Measurements from ENCODE around the gene ASCC1. TPM values are rescaled to one million over a fixed set of nuclear protein-coding genes. Genes with fewer than 3 reads are reported as not detected.

ASCC1 gene
- total and polyA plus RNA-seq, 2 of the 13 experiments (the other 11 are each of a cell fraction or from before 2014, with no cell fraction given), result 21.6 to 30.1 TPM

DNA sequence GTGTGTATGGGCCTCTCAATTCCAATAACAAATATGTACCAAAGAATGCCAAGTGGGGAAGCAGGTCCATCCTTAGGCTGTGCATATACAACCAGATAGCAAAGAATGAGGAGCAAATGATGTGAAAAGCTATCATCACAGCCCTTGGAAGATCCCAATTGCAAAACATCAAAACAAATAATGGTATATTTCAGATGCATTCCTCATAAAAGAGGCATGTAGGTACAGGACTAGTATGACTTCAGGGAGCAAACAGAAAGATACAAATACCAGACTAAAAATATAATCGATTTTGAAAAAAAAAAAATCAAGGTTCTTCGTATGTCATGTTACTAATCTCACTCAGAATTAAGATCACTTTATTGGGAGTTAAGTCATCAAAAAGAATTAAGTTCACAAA lies 109.2 kb downstream of the ASCC1 start:
- DNase-seq (ENCODE audit: low spot score), result no peak
- Histone ChIP-seq H3K27ac (ENCODE audit: extremely low read length, insufficient read depth, low read length) (no peak overlapping the region), H4K20me1 (ENCODE audit: insufficient read depth, low read length) (no peaks in the 10 kb centered on the region), H3K4me3 (replicated peaks in 1 of 3; ENCODE audit: insufficient read depth in 1 of 3, low read depth in 2 of 3, low read length in 3 of 3) (no peak overlapping the region), H3K27me3 (ENCODE audit: control insufficient read depth in 1 of 2, insufficient read depth in 2 of 2, low read length in 2 of 2) (no peaks in the 10 kb centered on the region), H3K79me2 (ENCODE audit: insufficient read depth, low read length) (no peaks in the 10 kb centered on the region), H3K36me3 (replicated peaks in 1 of 2; ENCODE audit: control insufficient read depth in 1 of 2, insufficient read depth in 2 of 2, low read length in 2 of 2) (peaks cover 3 to 10% of the 10 kb centered on the region in 2 experiments; a peak in 3 of 5 replicates), H2AFZ (ENCODE audit: low read length) (no peak overlapping the region), H3K4me1 (ENCODE audit: insufficient read depth, low read length) (peaks cover 52% of the 10 kb centered on the region), H3K4me2 (ENCODE audit: low read depth, low read length) (no peak overlapping the region), H3K9me3 (ENCODE audit: low read length) (no peaks in the 10 kb centered on the region), H3K9ac (ENCODE audit: insufficient read depth, low read depth, low read length) (no peak overlapping the region)
- CTCF ChIA-PET (ENCODE audit: low intra/inter-chr PET ratio, low total read pairs), result no interaction called here
- no peak for TF ChIP-seq MEF2D (CRISPR knock-in tag; IDR thresholded peaks at IDR 0.05)
- no TSS peak for BruUV-seq (replicated peaks)
- no peak for FAIRE-seq
- POLR2A ChIA-PET, result no interaction called here
- 90% methylated on average over 2 of the region's 2 CpGs for WGBS (ENCODE audit: low lambda C conversion rate)
- no peak for ATAC-seq
- intact Hi-C loops (cut with micrococcal nuclease; ENCODE audit: unreplicated experiment) (loop anchor here (10.0 kb wide), 1 partner anchor 68 kb away; no protein-coding TSS in a partner anchor), in situ Hi-C loops (cut with HindIII; ENCODE audit: extremely low pct_ligation_motif_present, low pct_unique_long_range_greater_than_20kb) (no loop called here)

DNA sequence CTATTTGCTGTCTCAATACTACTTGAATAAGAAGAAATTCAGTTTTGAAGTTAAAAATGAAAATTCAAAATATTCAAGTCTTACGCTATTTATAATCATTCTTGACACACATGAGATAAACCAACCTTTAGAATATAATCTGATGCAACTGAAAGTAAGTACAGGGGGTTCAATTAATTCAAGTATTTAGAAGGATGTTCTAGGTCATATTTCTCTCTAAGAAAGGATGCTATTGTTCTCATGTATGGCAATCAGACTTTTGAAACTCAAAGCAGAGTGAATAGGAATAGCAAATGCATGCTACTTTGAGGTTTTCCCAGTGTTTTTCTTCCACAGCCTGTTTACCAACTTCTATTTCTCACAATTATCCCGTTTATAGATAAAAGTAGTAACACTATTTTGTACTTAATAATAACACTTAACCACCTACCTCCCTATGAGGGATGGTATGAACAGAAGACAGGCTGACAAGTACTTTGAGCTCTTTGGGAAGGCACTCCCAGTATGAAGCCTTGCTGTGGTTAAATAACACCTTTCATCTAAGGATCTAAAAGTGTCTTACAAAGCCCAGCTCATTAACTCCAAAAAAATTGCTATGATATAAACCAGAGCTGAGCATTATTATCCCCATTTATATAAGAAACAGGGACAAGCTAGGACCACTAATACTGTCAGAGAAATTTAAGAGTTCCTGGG lies 109.8 kb downstream of the ASCC1 start:
- no peaks in the 10 kb centered on the region for H3K9me3 ChIP-seq (ENCODE audit: low read length)
- no peaks in the 10 kb centered on the region for H4K20me1 ChIP-seq (ENCODE audit: insufficient read depth, low read length)
- no peak overlapping the region for H3K4me2 ChIP-seq (ENCODE audit: low read depth, low read length)
- intact Hi-C loops (cut with micrococcal nuclease; ENCODE audit: unreplicated experiment) (loop anchor here (10.0 kb wide), 1 partner anchor 68 kb away; no protein-coding TSS in a partner anchor), in situ Hi-C loops (cut with HindIII; ENCODE audit: extremely low pct_ligation_motif_present, low pct_unique_long_range_greater_than_20kb) (no loop called here)
- POLR2A ChIA-PET, result no interaction called here
- H3K36me3 ChIP-seq (replicated peaks in 1 of 2; ENCODE audit: control insufficient read depth in 1 of 2, insufficient read depth in 2 of 2, low read length in 2 of 2), result peaks cover 3 to 16% of the 10 kb centered on the region in 2 experiments; a peak in 4 of 5 replicates
- no TSS peak for BruUV-seq (replicated peaks)
- H3K4me1 ChIP-seq (ENCODE audit: insufficient read depth, low read length), result peaks cover 52% of the 10 kb centered on the region
- H3K4me3 ChIP-seq (replicated peaks in 1 of 3; ENCODE audit: insufficient read depth in 1 of 3, low read depth in 2 of 3, low read length in 3 of 3), result no peak overlapping the region
- DNase-seq (ENCODE audit: low spot score) (no peak), FAIRE-seq (no peak), ATAC-seq (no peak)
- H3K79me2 ChIP-seq (ENCODE audit: insufficient read depth, low read length), result no peaks in the 10 kb centered on the region
- no peak overlapping the region for H3K9ac ChIP-seq (ENCODE audit: insufficient read depth, low read depth, low read length)
- CTCF ChIA-PET (ENCODE audit: low intra/inter-chr PET ratio, low total read pairs), result no interaction called here
- TF ChIP-seq, protein P1, sequence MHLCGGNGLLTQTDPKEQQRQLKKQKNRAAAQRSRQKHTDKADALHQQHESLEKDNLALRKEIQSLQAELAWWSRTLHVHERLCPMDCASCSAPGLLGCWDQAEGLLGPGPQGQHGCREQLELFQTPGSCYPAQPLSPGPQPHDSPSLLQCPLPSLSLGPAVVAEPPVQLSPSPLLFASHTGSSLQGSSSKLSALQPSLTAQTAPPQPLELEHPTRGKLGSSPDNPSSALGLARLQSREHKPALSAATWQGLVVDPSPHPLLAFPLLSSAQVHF (CRISPR knock-in tag; IDR thresholded peaks at IDR 0.05), result no peak
- no peak for TF ChIP-seq JDP2 (CRISPR knock-in tag; IDR thresholded peaks at IDR 0.05; ENCODE audit: borderline replicate concordance)
- TF ChIP-seq ZNF432 (CRISPR knock-in tag; IDR thresholded peaks at IDR 0.05; ENCODE audit: borderline replicate concordance), result no peak
- no peak for TF ChIP-seq NR2F2 (IDR thresholded peaks at IDR 0.05; ENCODE audit: borderline replicate concordance, low read depth)
- no peak for TF ChIP-seq ZNF207 (IDR thresholded peaks at IDR 0.05; ENCODE audit: borderline replicate concordance)
- TF ChIP-seq ZNF546 (CRISPR knock-in tag; conservative IDR thresholded peaks at IDR 0.05), result no peak
- no peak for TF ChIP-seq TCF7L2 (IDR thresholded peaks at IDR 0.05; ENCODE audit: low read depth, low read length)
- TF ChIP-seq NFYC (CRISPR knock-in tag; IDR thresholded peaks at IDR 0.05), result no peak
- no peak overlapping the region for H3K27ac ChIP-seq (ENCODE audit: extremely low read length, insufficient read depth, low read length)
- H3K27me3 ChIP-seq (ENCODE audit: control insufficient read depth in 1 of 2, insufficient read depth in 2 of 2, low read length in 2 of 2), result no peaks in the 10 kb centered on the region
- 68% methylated on average over 2 of the region's 2 CpGs for WGBS (ENCODE audit: low lambda C conversion rate)
- H2AFZ ChIP-seq (ENCODE audit: low read length), result no peak overlapping the region

All from HepG2 (cell line).